ENCODE data around the gene IL12A.

Gene IL12A

GRCh38 chr3:160038862-160039562 is 50.4 kb downstream of the IL12A start:
- DNase-seq, result no peak

GRCh38 chr3:160040181-160040580 is 51.5 kb downstream of the IL12A start:
- no peak for DNase-seq

GRCh38 chr3:160041465-160041864 is 52.8 kb downstream of the IL12A start:
- DNase-seq, result no peak

- DNase-seq, result no peak
Measured at GRCh38 chr3:160044121-160044520, 55.5 kb downstream of the IL12A start.

All from CD4-positive, alpha-beta T cell treated with Interleukin-12 subunit alpha and Interleukin-12 subunit beta, for 1 hour (primary cell).